K562 (cell line): ENCODE results near the gene HIVEP3.

ENCODE experiments used
- ADNP ChIP-seq: fragments of 200-800 bp; sonication (Bioruptor generic); IDR thresholded peaks from 2 replicates; pipeline ENCODE4 v1.6.1; 2016; ENCODE audit warnings: missing genetic modification characterization, missing compliant biosample characterization
- CTCF ChIP-seq, 3 experiments: IDR thresholded peaks in 2 of 3; conservative IDR thresholded peaks in 1 of 3; 2 replicates each; pipeline ENCODE4 v1.5.1; 2011 to 2012; ENCODE audit warnings: low read length in 3 of 3, mild to moderate bottlenecking in 3 of 3, control low read depth in 2 of 3, improper control_type of control experiment in 1 of 3, inconsistent platforms in 1 of 3, low read depth in 1 of 3, mixed read lengths in 1 of 3, moderate library complexity in 1 of 3; ENCODE audit not compliant: insufficient read depth in 2 of 3
- EGR1 ChIP-seq: fragments of 450-650 bp; conservative IDR thresholded peaks from 2 replicates; pipeline ENCODE4 v1.6.1; 2017; ENCODE audit warnings: mild to moderate bottlenecking
- FOXA1 ChIP-seq: fragments of 450-650 bp; IDR thresholded peaks from 2 replicates; pipeline ENCODE4 v1.6.1; 2016; ENCODE audit warnings: mild to moderate bottlenecking, borderline replicate concordance
- GTF2B ChIP-seq: IDR thresholded peaks from 2 replicates; pipeline ENCODE4 v1.6.1; 2011; ENCODE audit not compliant: insufficient read length; ENCODE audit errors: extremely low read depth
- KLF1 ChIP-seq: fragments of 450-650 bp; IDR thresholded peaks from 2 replicates; pipeline ENCODE4 v1.6.1; 2016; ENCODE audit warnings: missing genetic modification characterization, missing compliant biosample characterization
- NRF1 ChIP-seq, 2 experiments: fragments of 450-650 bp; IDR thresholded peaks in 1 of 2; conservative IDR thresholded peaks in 1 of 2; 2 replicates each; pipeline ENCODE4 v1.6.1; 2014; ENCODE audit warnings: mild to moderate bottlenecking in 2 of 2
- PREB ChIP-seq: sonication (generic); formaldehyde crosslinking; IDR thresholded peaks from 2 replicates; pipeline ENCODE4 v1.8.1; 2023; ENCODE audit warnings: mild to moderate bottlenecking, missing genetic modification reagents
- SPI1 ChIP-seq: IDR thresholded peaks from 2 replicates; pipeline ENCODE4 v1.6.1; 2011; ENCODE audit warnings: low read depth, low read length, control low read depth, borderline replicate concordance
- ZBED1 ChIP-seq: IDR thresholded peaks from 2 replicates; pipeline ENCODE4 v1.6.1; 2014
- ZBTB2 ChIP-seq: fragments of 450-650 bp; IDR thresholded peaks from 2 replicates; pipeline ENCODE4 v1.6.1; 2016; ENCODE audit warnings: antibody characterized with exemption
- ZBTB7A ChIP-seq: IDR thresholded peaks from 2 replicates; pipeline ENCODE4 v1.6.1; 2011; ENCODE audit warnings: low read depth, mild to moderate bottlenecking, low read length, moderate library complexity, borderline replicate concordance; ENCODE audit not compliant: control insufficient read depth

- TF ChIP-seq ADNP (tag), result no peak
- TF ChIP-seq CTCF (IDR thresholded peaks at IDR 0.05 in 2 of 3, conservative IDR thresholded peaks at IDR 0.05 in 1 of 3; ENCODE audit: insufficient read depth in 2 of 3, low read depth in 1 of 3, low read length in 3 of 3), result no peak
- TF ChIP-seq GTF2B, result no peak
- no peak for TF ChIP-seq ZBTB7A
- TF ChIP-seq KLF1 (tag), result no peak
- no peak for TF ChIP-seq ZBED1
- no peak for TF ChIP-seq PREB (CRISPR knock-in tag)
- no peak for TF ChIP-seq NRF1 (conservative IDR thresholded peaks at IDR 0.05 in 1 of 2, IDR thresholded peaks at IDR 0.05 in 1 of 2)
- no peak for TF ChIP-seq ZBTB2
- TF ChIP-seq SPI1, result no peak
- no peak for TF ChIP-seq FOXA1
- no peak for TF ChIP-seq EGR1
These were observed 194.9 kb downstream of the HIVEP3 start for GRCh38 chr1:41723786-41724185.
